Activated T-cell treated with anti-CD3 and anti-CD28 coated beads for 48 hours (primary cell): ENCODE data around the gene CDK6.

ENCODE experiments used
- DNase-seq: peaks from one replicate; pipeline ENCODE4 v3.0.0-alpha.2; 2020; ENCODE audit warnings: low read depth

CDK6 gene

GRCh38 chr7:92736870-92737269 lies 99.5 kb downstream of the CDK6 start:
- no peak for DNase-seq

GRCh38 chr7:92735707-92736106 lies 100.7 kb downstream of the CDK6 start:
- DNase-seq = no peak

- no peak for DNase-seq
Observed at GRCh38 chr7:92732316-92733036, 103.9 kb downstream of the CDK6 start.

DNA sequence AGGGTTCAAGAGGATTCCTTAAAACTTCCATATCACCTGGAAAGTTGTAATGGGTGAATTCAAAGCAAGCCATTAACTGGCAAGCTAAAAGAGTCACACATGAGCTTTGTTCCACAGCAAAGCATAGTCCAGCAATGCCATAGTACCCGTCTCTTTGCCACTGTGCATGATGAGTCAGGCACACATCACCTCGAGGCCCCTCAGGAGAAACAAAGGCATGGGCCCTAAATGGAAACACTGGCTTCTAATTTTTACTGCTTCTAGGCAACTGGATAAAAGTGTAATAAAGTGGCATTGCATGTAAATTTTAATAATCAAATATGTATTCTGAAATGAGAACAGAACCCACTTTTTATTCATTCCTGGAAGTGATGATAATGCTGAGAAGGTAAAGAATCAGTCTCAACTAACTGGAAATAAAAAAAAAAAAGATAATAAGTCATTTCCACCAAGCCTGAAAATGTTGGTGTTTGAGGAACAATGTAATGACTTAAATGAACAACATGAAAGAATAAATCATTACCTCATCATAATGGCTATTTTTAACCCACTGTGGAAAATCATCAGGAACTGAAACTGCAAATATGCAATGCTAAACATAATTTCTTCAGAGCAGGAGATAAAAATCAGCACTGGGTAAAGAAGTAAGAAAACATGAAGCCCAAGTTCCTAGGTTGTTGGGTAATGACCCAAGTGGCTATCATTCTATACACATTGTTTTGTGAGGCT lies 104.9 kb downstream of the CDK6 start:
- DNase-seq = peak; percentile 30

DNA sequence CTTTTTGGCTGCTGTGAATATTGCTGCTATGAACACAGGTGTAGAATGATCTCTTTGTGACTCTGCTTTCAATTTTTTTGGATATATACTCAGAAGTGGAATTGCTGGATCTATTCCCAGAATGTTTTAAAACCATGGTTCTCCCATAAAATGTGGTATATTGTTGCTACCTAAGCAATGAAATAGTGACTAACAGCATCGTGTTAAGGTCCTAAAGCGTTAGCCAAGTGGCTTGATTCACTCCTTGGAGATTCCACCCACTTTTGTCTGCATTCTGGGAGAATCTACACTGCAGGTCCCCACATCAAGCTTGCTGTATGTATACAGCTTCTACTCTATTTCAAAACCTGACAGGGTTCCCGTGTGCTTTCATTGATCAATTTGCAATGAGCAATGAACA lies 105.6 kb downstream of the CDK6 start:
- no peak for DNase-seq

DNA sequence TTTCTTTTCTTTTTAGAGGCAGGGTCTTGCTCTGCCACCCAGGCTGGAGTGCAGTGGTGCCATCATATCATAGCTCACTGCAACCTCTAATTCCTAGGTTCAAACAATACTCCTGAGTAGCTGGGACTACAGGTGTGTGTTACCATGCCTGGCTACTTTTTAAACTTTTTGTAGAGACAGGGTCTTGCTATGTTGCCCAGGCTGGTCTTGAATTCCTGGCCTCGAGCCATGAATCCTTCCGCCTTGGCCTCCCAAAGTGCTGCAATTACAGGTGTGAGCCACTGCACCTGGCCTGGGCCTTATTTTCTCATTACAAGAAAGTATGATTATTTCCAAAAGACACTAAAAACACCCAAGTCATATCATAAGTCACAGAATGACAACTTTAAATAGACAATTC lies 106.6 kb downstream of the CDK6 start:
- DNase-seq = no peak

DNA sequence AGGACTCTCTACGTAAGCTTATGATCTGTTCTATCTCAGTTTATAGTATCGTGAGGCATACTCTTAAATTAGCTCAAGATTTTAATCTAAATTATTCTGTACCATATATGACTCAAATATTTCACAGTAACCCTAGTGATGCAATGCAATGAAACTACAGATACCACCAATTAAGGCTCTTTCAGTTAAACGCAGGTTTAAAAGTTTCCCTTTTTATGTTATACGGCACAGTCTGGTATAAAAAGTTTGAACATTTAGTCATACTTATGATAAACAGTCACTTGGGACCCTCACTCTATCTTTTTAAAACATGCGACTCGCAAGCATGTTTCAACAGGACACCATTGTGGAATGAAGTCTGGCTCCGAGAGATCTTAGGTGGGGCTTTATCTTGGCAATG lies 107.2 kb downstream of the CDK6 start:
- DNase-seq = no peak

DNA sequence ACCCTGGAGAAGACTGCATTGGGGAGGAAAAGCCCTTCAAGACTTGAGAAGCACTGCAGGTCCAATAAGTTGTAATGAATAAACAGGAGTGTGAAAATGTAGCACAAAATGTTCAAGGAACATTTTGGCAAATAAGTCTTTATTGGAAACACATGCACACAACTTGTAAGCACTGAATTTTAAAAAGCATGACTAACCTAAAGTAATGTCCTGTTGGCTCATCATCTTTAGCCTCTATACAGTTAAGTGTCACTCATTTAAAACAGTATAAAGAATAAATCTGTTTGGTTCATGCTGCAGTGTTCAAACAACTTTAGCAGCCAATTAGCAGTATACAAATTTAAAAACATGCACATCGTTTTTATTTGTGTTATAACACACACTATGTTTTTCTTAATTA lies 108.6 kb downstream of the CDK6 start:
- no peak for DNase-seq

DNA sequence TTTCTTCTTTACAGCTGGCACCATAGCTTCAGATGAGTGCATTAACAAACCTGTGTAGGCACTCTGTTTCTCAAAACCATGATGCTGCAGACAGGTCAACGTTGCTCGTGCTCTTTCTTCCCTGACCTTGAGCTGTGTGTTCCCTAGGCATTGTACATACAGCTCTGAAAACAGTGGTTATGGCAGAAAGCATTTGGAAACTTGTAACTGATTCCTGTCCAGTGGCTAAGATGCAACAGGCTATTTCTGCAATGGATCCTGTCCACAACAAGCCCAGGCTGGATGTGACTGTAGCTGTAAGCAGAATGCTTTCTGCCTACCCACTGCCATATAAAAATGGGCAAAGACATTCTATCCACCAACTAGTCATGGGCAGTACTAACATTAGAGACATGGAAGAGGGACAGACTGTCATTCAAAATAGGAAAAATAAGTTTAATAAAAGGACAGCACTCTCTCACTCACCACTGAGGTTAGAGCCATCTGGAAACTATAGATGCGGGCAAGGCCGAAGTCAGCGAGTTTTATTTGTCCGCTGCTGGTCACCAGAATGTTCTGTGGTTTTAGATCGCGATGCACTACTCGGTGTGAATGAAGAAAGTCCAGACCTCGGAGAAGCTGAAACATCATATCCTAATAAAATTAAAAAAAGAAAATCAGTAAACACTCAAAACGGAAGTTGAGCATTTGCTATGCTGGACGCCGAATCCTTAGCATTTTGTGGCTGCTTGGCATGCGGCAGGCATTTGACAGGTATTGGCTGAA lies 111.0 kb downstream of the CDK6 start:
- no peak for DNase-seq

DNA sequence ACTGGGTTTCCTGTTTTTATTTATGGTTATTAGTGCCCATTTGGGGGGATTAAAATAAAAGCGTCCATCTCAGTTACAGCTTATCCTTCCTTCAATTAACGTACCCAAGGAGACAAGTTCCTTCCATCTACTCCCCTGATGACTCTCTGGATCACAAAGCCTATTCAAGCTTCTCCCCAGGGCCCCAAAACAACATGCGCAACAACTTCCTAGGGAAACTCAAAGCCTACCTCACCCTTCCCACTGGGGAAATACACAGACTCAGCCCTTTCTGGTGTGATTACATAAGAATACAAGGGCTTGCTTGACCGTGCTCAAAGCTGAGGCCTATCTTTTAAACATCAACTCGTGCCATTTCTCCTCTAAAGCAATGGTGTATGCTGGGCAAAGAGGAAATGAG lies 112.4 kb downstream of the CDK6 start:
- no peak for DNase-seq

DNA sequence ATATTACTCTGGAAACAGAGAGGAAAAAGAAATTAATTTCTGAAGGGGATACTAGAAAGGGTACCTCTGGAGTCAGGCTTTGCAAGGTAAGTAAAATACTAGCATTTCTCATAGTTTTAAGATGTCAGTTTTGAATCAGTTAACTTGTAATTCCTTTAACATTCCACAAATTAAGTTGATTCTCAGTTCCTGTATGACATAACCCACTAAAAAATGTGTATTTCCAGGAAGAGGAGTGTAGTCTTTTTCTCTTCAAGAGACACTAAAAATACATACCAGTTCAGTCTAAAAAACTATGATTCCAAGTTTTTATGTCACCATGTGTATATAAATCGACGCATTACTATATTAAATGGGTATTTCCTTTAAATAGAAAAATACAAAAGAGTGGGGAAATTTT lies 113.2 kb downstream of the CDK6 start:
- no peak for DNase-seq

DNA sequence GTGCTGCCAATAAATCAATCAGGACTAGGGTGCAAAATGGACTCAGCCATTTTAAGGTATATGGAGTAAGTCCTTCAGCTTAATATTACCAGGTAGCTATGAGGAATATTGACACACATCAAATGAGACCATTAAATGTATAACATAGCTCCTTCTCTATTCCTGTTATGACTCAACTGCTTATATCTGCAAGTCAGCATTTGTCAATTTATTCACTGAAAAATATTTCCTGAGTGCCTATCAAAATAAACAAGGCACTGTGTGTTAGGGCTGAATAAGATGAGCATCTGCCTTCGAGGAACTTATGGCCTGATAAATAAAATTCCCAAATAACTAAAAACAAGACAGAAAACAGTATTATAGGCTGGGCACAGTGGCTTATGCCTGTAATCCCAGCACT lies 113.8 kb downstream of the CDK6 start:
- DNase-seq = no peak

- DNase-seq = no peak
Observed at GRCh38 chr7:92720604-92721350, 115.6 kb downstream of the CDK6 start.

- DNase-seq = peak; percentile 50
Observed at GRCh38 chr7:92717993-92718716, 118.2 kb downstream of the CDK6 start.

- no peak for DNase-seq
Observed at GRCh38 chr7:92717623-92717992, 118.8 kb downstream of the CDK6 start.

GRCh38 chr7:92716825-92717580 lies 119.4 kb downstream of the CDK6 start:
- DNase-seq = no peak

- no peak for DNase-seq
Observed at GRCh38 chr7:92715963-92716362, 120.4 kb downstream of the CDK6 start.

GRCh38 chr7:92714767-92715166 lies 121.6 kb downstream of the CDK6 start:
- no peak for DNase-seq

DNA sequence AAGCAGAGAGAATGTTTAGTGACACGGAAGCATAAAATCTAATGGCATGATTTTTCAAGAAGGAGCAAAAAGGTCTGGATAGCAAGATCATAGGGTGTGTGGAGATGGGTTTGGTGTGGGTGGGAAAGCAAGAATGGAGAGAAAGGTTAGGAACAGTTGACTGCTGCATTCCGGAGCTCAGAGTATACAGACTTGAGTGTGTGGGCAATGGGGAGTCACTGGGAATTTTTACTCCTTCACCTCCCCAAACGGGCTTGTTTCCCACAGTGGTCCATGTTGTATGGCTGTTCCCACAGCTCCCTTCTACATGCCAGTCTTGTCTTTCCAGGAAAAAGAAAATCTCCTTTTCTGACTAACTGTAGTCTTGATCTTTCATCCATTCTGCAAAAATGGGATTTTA lies 122.1 kb downstream of the CDK6 start:
- DNase-seq = no peak

DNA sequence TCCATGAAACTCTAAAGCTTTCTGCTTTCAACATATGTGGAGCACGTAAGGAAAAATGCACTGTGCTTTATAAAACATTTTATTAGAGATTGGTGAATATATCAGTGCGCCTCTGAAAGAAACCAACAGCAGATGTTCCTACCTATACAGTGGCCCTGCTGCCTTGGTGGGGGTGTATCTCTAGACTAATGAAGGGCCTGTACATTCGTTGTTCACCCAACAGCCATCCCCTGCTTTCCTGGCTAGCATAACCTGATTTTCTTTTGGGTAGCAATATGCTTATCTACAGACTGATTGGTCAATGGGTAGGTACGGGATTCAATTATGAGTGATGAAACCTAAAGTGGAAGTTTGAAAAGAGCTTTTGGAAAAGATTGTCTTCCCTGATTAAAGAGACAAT lies 126.5 kb downstream of the CDK6 start:
- no peak for DNase-seq

GRCh38 chr7:92709150-92709549 lies 127.2 kb downstream of the CDK6 start:
- DNase-seq = no peak
